ENCODE measurements around the gene PRICKLE4.

Gene PRICKLE4

GRCh38 chr6:41815587-41815986 lies 35.0 kb downstream of the PRICKLE4 start:
- Histone ChIP-seq H3K4me2 (ENCODE audit: low read length) (no peak overlapping the region), H3K27ac (no peak overlapping the region), H3K4me3 (ENCODE audit: low read depth, low read length) (no peak overlapping the region), H3K9me3 (ENCODE audit: control insufficient read depth, low read length) (no peaks in the 10 kb centered on the region), H3K27me3 (ENCODE audit: control insufficient read depth, insufficient read depth, low read length) (no peaks in the 10 kb centered on the region), H3K9ac (no peak overlapping the region), H3K79me2 (no peaks in the 10 kb centered on the region), H2AFZ (no peak overlapping the region), H3K4me1 (peaks cover 8% of the 10 kb centered on the region), H3K36me3 (ENCODE audit: control insufficient read depth, insufficient read depth, low read length) (no peaks in the 10 kb centered on the region)
- TF ChIP-seq CTCF (IDR thresholded peaks at IDR 0.05): no peak

- peaks cover 2% of the 10 kb centered on the region for H3K4me1 ChIP-seq
- TF ChIP-seq CTCF (IDR thresholded peaks at IDR 0.05): no peak
- no peak overlapping the region for H3K9ac ChIP-seq
- no peak overlapping the region for H3K4me3 ChIP-seq (ENCODE audit: low read depth, low read length)
- H3K4me2 ChIP-seq (ENCODE audit: low read length): no peak overlapping the region
- H2AFZ ChIP-seq: no peak overlapping the region
- H3K79me2 ChIP-seq: no peaks in the 10 kb centered on the region
- no peaks in the 10 kb centered on the region for H3K27me3 ChIP-seq (ENCODE audit: control insufficient read depth, insufficient read depth, low read length)
- H3K36me3 ChIP-seq (ENCODE audit: control insufficient read depth, insufficient read depth, low read length): no peaks in the 10 kb centered on the region
- no peak overlapping the region for H3K27ac ChIP-seq
- H3K9me3 ChIP-seq (ENCODE audit: control insufficient read depth, low read length): no peaks in the 10 kb centered on the region
Observed at GRCh38 chr6:41818271-41819054, 37.9 kb downstream of the PRICKLE4 start.

GRCh38 chr6:41821266-41821665 lies 40.7 kb downstream of the PRICKLE4 start:
- Histone ChIP-seq H3K27ac (no peak overlapping the region), H3K4me1 (no peaks in the 10 kb centered on the region), H3K4me3 (ENCODE audit: low read depth, low read length) (no peak overlapping the region), H3K79me2 (no peaks in the 10 kb centered on the region), H2AFZ (no peak overlapping the region), H3K27me3 (ENCODE audit: control insufficient read depth, insufficient read depth, low read length) (no peaks in the 10 kb centered on the region), H3K9me3 (ENCODE audit: control insufficient read depth, low read length) (no peaks in the 10 kb centered on the region), H3K36me3 (ENCODE audit: control insufficient read depth, insufficient read depth, low read length) (no peaks in the 10 kb centered on the region), H3K4me2 (ENCODE audit: low read length) (no peak overlapping the region), H3K9ac (no peak overlapping the region)
- no peak for TF ChIP-seq CTCF (IDR thresholded peaks at IDR 0.05)

GRCh38 chr6:41822021-41822420 lies 41.4 kb downstream of the PRICKLE4 start:
- Histone ChIP-seq H3K9me3 (ENCODE audit: control insufficient read depth, low read length) (no peaks in the 10 kb centered on the region), H3K4me3 (ENCODE audit: low read depth, low read length) (no peak overlapping the region), H3K27ac (no peak overlapping the region), H3K4me1 (no peaks in the 10 kb centered on the region), H3K79me2 (no peaks in the 10 kb centered on the region), H3K36me3 (ENCODE audit: control insufficient read depth, insufficient read depth, low read length) (no peaks in the 10 kb centered on the region), H2AFZ (no peak overlapping the region), H3K9ac (no peak overlapping the region), H3K4me2 (ENCODE audit: low read length) (no peak overlapping the region), H3K27me3 (ENCODE audit: control insufficient read depth, insufficient read depth, low read length) (no peaks in the 10 kb centered on the region)
- TF ChIP-seq CTCF (IDR thresholded peaks at IDR 0.05): no peak

GRCh38 chr6:41823178-41823577 lies 42.6 kb downstream of the PRICKLE4 start:
- no peaks in the 10 kb centered on the region for H3K9me3 ChIP-seq (ENCODE audit: control insufficient read depth, low read length)
- no peak overlapping the region for H2AFZ ChIP-seq
- H3K79me2 ChIP-seq: no peaks in the 10 kb centered on the region
- H3K4me3 ChIP-seq (ENCODE audit: low read depth, low read length): no peak overlapping the region
- no peaks in the 10 kb centered on the region for H3K27me3 ChIP-seq (ENCODE audit: control insufficient read depth, insufficient read depth, low read length)
- no peak overlapping the region for H3K27ac ChIP-seq
- no peak overlapping the region for H3K4me2 ChIP-seq (ENCODE audit: low read length)
- H3K36me3 ChIP-seq (ENCODE audit: control insufficient read depth, insufficient read depth, low read length): no peaks in the 10 kb centered on the region
- H3K4me1 ChIP-seq: no peaks in the 10 kb centered on the region
- no peak for TF ChIP-seq CTCF (IDR thresholded peaks at IDR 0.05)
- no peak overlapping the region for H3K9ac ChIP-seq
